Measurements from ENCODE around the gene HSP90B1.
A peak's percentile ranks its signal among the peaks of the same experiment; 100 is the strongest.

Gene HSP90B1

GRCh38 chr12:103973909-103974308, 43.7 kb downstream of the HSP90B1 start:
- no peak overlapping the region for H3K4ac ChIP-seq (ENCODE audit: low read length)
- H2BK15ac ChIP-seq (ENCODE audit: low read length): no peak overlapping the region
- no peaks in the 10 kb centered on the region for H3K4me1 ChIP-seq (ENCODE audit: control insufficient read depth in 2 of 2, insufficient read depth in 1 of 2, low read depth in 1 of 2, low read length in 2 of 2)
- no peak overlapping the region for H2BK5ac ChIP-seq (ENCODE audit: low read length)
- no peaks in the 10 kb centered on the region for H3K27me3 ChIP-seq (ENCODE audit: control insufficient read depth in 3 of 3, insufficient read depth in 3 of 3, low read depth in 1 of 3, low read length in 3 of 3)
- H3K36me3 ChIP-seq (replicated peaks in 1 of 2; ENCODE audit: control insufficient read depth in 2 of 2, insufficient read depth in 2 of 2, low read length in 2 of 2): peaks cover 16 to 78% of the 10 kb centered on the region in 2 donors
- H3K23ac ChIP-seq (ENCODE audit: low read depth, low read length, poor library complexity): no peak overlapping the region
- peaks cover 5% of the 10 kb centered on the region for H3K79me1 ChIP-seq (ENCODE audit: low read depth, low read length)
- no peak overlapping the region for H4K91ac ChIP-seq (ENCODE audit: low read depth, low read length, poor library complexity)
- no CpG with 5 or more reads among the region's 2 CpGs for WGBS, 2 donors (ENCODE audit: extremely low coverage in 2 of 2, insufficient read length in 2 of 2, insufficient replicate concordance in 1 of 2)
- H2BK120ac ChIP-seq (ENCODE audit: low read depth, low read length): no peak overlapping the region
- H2BK12ac ChIP-seq (ENCODE audit: low read length): no peak overlapping the region
- no peak overlapping the region for H3K4me2 ChIP-seq (ENCODE audit: insufficient read depth, low read length, poor library complexity, severe bottlenecking)
- H3K9me3 ChIP-seq (replicated peaks in 1 of 2; ENCODE audit: control insufficient read depth in 2 of 2, insufficient read depth in 1 of 2, low read depth in 1 of 2, low read length in 2 of 2): no peaks in the 10 kb centered on the region
- DNase-seq (ENCODE audit: low spot score): no peak
- H4K8ac ChIP-seq (ENCODE audit: low read depth, low read length): no peak overlapping the region
- no peak overlapping the region for H3K27ac ChIP-seq (replicated peaks; ENCODE audit: low read length)
- H3K9ac ChIP-seq (ENCODE audit: low read depth, low read length, poor library complexity): no peak overlapping the region
- no peak overlapping the region for H3K4me3 ChIP-seq (ENCODE audit: low read length in 2 of 2)
- no peak overlapping the region for H2AK5ac ChIP-seq (ENCODE audit: low read depth, low read length)
- no peak overlapping the region for H2AFZ ChIP-seq (ENCODE audit: low read length)
- no peak overlapping the region for H3K14ac ChIP-seq (ENCODE audit: low read length)
- H3K18ac ChIP-seq (ENCODE audit: low read length): no peak overlapping the region

GRCh38 chr12:103975368-103975767, 45.2 kb downstream of the HSP90B1 start:
- no CpG with 5 or more reads among the region's 2 CpGs for WGBS, 2 donors (ENCODE audit: extremely low coverage in 2 of 2, insufficient read length in 2 of 2, insufficient replicate concordance in 1 of 2)
- no peak overlapping the region for H2BK15ac ChIP-seq (ENCODE audit: low read length)
- H3K4me2 ChIP-seq (ENCODE audit: insufficient read depth, low read length, poor library complexity, severe bottlenecking): no peak overlapping the region
- H3K4ac ChIP-seq (ENCODE audit: low read length): no peak overlapping the region
- no peak overlapping the region for H4K8ac ChIP-seq (ENCODE audit: low read depth, low read length)
- H3K4me1 ChIP-seq (ENCODE audit: control insufficient read depth in 2 of 2, insufficient read depth in 1 of 2, low read depth in 1 of 2, low read length in 2 of 2): no peaks in the 10 kb centered on the region
- no peak overlapping the region for H2BK5ac ChIP-seq (ENCODE audit: low read length)
- H3K9me3 ChIP-seq (replicated peaks in 1 of 2; ENCODE audit: control insufficient read depth in 2 of 2, insufficient read depth in 1 of 2, low read depth in 1 of 2, low read length in 2 of 2): no peaks in the 10 kb centered on the region
- no peak overlapping the region for H2AFZ ChIP-seq (ENCODE audit: low read length)
- no peak overlapping the region for H3K27ac ChIP-seq (replicated peaks; ENCODE audit: low read length)
- peaks cover 3% of the 10 kb centered on the region for H3K79me1 ChIP-seq (ENCODE audit: low read depth, low read length)
- no peaks in the 10 kb centered on the region for H3K27me3 ChIP-seq (ENCODE audit: control insufficient read depth in 3 of 3, insufficient read depth in 3 of 3, low read depth in 1 of 3, low read length in 3 of 3)
- no peak overlapping the region for H4K91ac ChIP-seq (ENCODE audit: low read depth, low read length, poor library complexity)
- no peak overlapping the region for H3K14ac ChIP-seq (ENCODE audit: low read length)
- no peak for DNase-seq (ENCODE audit: low spot score)
- H3K9ac ChIP-seq (ENCODE audit: low read depth, low read length, poor library complexity): no peak overlapping the region
- H2BK120ac ChIP-seq (ENCODE audit: low read depth, low read length): no peak overlapping the region
- no peak overlapping the region for H2BK12ac ChIP-seq (ENCODE audit: low read length)
- H3K18ac ChIP-seq (ENCODE audit: low read length): no peak overlapping the region
- no peak overlapping the region for H2AK5ac ChIP-seq (ENCODE audit: low read depth, low read length)
- no peak overlapping the region for H3K4me3 ChIP-seq (ENCODE audit: low read length in 2 of 2)
- H3K23ac ChIP-seq (ENCODE audit: low read depth, low read length, poor library complexity): no peak overlapping the region
- H3K36me3 ChIP-seq (replicated peaks in 1 of 2; ENCODE audit: control insufficient read depth in 2 of 2, insufficient read depth in 2 of 2, low read length in 2 of 2): peaks cover 16 to 77% of the 10 kb centered on the region in 2 donors

- H2BK120ac ChIP-seq (ENCODE audit: low read depth, low read length): no peak overlapping the region
- H2BK5ac ChIP-seq (ENCODE audit: low read length): no peak overlapping the region
- no peak overlapping the region for H3K4ac ChIP-seq (ENCODE audit: low read length)
- no peak overlapping the region for H3K4me2 ChIP-seq (ENCODE audit: insufficient read depth, low read length, poor library complexity, severe bottlenecking)
- H2BK15ac ChIP-seq (ENCODE audit: low read length): no peak overlapping the region
- H4K91ac ChIP-seq (ENCODE audit: low read depth, low read length, poor library complexity): no peak overlapping the region
- 100% methylated on average over 1 of the region's 4 CpGs; no CpG with 5 or more reads in 1 of the 2 donors for WGBS, 2 donors (ENCODE audit: extremely low coverage in 2 of 2, insufficient read length in 2 of 2, insufficient replicate concordance in 1 of 2)
- no peaks in the 10 kb centered on the region for H3K4me1 ChIP-seq (ENCODE audit: control insufficient read depth in 2 of 2, insufficient read depth in 1 of 2, low read depth in 1 of 2, low read length in 2 of 2)
- no peak overlapping the region for H3K9ac ChIP-seq (ENCODE audit: low read depth, low read length, poor library complexity)
- no peak overlapping the region for H4K8ac ChIP-seq (ENCODE audit: low read depth, low read length)
- no peak overlapping the region for H2BK12ac ChIP-seq (ENCODE audit: low read length)
- peaks cover 16 to 92% of the 10 kb centered on the region in 2 donors for H3K36me3 ChIP-seq (replicated peaks in 1 of 2; ENCODE audit: control insufficient read depth in 2 of 2, insufficient read depth in 2 of 2, low read length in 2 of 2)
- no peak for DNase-seq (ENCODE audit: low spot score)
- H2AFZ ChIP-seq (ENCODE audit: low read length): no peak overlapping the region
- H3K9me3 ChIP-seq (replicated peaks in 1 of 2; ENCODE audit: control insufficient read depth in 2 of 2, insufficient read depth in 1 of 2, low read depth in 1 of 2, low read length in 2 of 2): no peaks in the 10 kb centered on the region
- no peak overlapping the region for H2AK5ac ChIP-seq (ENCODE audit: low read depth, low read length)
- H3K79me1 ChIP-seq (ENCODE audit: low read depth, low read length): no peaks in the 10 kb centered on the region
- no peak overlapping the region for H3K14ac ChIP-seq (ENCODE audit: low read length)
- no peak overlapping the region for H3K27ac ChIP-seq (replicated peaks; ENCODE audit: low read length)
- H3K4me3 ChIP-seq (ENCODE audit: low read length in 2 of 2): no peak overlapping the region
- no peaks in the 10 kb centered on the region for H3K27me3 ChIP-seq (ENCODE audit: control insufficient read depth in 3 of 3, insufficient read depth in 3 of 3, low read depth in 1 of 3, low read length in 3 of 3)
- H3K23ac ChIP-seq (ENCODE audit: low read depth, low read length, poor library complexity): no peak overlapping the region
- H3K18ac ChIP-seq (ENCODE audit: low read length): no peak overlapping the region
Measured at GRCh38 chr12:103978384-103978982, 48.3 kb downstream of the HSP90B1 start.

- H3K4me2 ChIP-seq (ENCODE audit: insufficient read depth, low read length, poor library complexity, severe bottlenecking): no peak overlapping the region
- H3K18ac ChIP-seq (ENCODE audit: low read length): no peak overlapping the region
- WGBS, 2 donors (ENCODE audit: extremely low coverage in 2 of 2, insufficient read length in 2 of 2, insufficient replicate concordance in 1 of 2): no CpG with 5 or more reads among the region's 2 CpGs
- no peak overlapping the region for H2AFZ ChIP-seq (ENCODE audit: low read length)
- peaks cover 0 to 2% of the 10 kb centered on the region in 2 donors for H3K4me1 ChIP-seq (ENCODE audit: control insufficient read depth in 2 of 2, insufficient read depth in 1 of 2, low read depth in 1 of 2, low read length in 2 of 2)
- H3K4ac ChIP-seq (ENCODE audit: low read length): no peak overlapping the region
- no peaks in the 10 kb centered on the region for H3K9me3 ChIP-seq (replicated peaks in 1 of 2; ENCODE audit: control insufficient read depth in 2 of 2, insufficient read depth in 1 of 2, low read depth in 1 of 2, low read length in 2 of 2)
- H4K91ac ChIP-seq (ENCODE audit: low read depth, low read length, poor library complexity): no peak overlapping the region
- no peak overlapping the region for H2BK5ac ChIP-seq (ENCODE audit: low read length)
- H2BK12ac ChIP-seq (ENCODE audit: low read length): no peak overlapping the region
- no peak overlapping the region for H3K14ac ChIP-seq (ENCODE audit: low read length)
- H3K36me3 ChIP-seq (replicated peaks in 1 of 2; ENCODE audit: control insufficient read depth in 2 of 2, insufficient read depth in 2 of 2, low read length in 2 of 2): peaks cover 14 to 78% of the 10 kb centered on the region in 2 donors
- H3K27ac ChIP-seq (replicated peaks; ENCODE audit: low read length): no peak overlapping the region
- no peaks in the 10 kb centered on the region for H3K79me1 ChIP-seq (ENCODE audit: low read depth, low read length)
- H2BK120ac ChIP-seq (ENCODE audit: low read depth, low read length): no peak overlapping the region
- H3K4me3 ChIP-seq (ENCODE audit: low read length in 2 of 2): no peak overlapping the region
- no peak overlapping the region for H2BK15ac ChIP-seq (ENCODE audit: low read length)
- H3K27me3 ChIP-seq (ENCODE audit: control insufficient read depth in 3 of 3, insufficient read depth in 3 of 3, low read depth in 1 of 3, low read length in 3 of 3): no peaks in the 10 kb centered on the region
- H3K9ac ChIP-seq (ENCODE audit: low read depth, low read length, poor library complexity): no peak overlapping the region
- H4K8ac ChIP-seq (ENCODE audit: low read depth, low read length): no peak overlapping the region
- no peak overlapping the region for H2AK5ac ChIP-seq (ENCODE audit: low read depth, low read length)
- peak; percentile 32 for DNase-seq (ENCODE audit: low spot score)
- H3K23ac ChIP-seq (ENCODE audit: low read depth, low read length, poor library complexity): no peak overlapping the region
Measured at GRCh38 chr12:103986829-103987228, 56.6 kb downstream of the HSP90B1 start.

All from neuronal stem cell (in vitro differentiated cells).